Measurements from ENCODE around the gene ST3GAL3.

ST3GAL3 gene

GRCh38 chr1:43803105-43803504 lies 95.8 kb downstream of the ST3GAL3 start:
- Histone ChIP-seq H2BK5ac (ENCODE audit: low read length) (no peak overlapping the region), H3K23ac (ENCODE audit: low read depth, low read length, poor library complexity) (no peak overlapping the region), H3K4ac (ENCODE audit: low read length) (no peak overlapping the region), H3K18ac (ENCODE audit: low read length) (no peak overlapping the region), H3K9me3 (replicated peaks in 1 of 2; ENCODE audit: control insufficient read depth in 2 of 2, insufficient read depth in 1 of 2, low read depth in 1 of 2, low read length in 2 of 2) (peaks cover 0 to 8% of the 10 kb centered on the region in 2 donors), H3K79me1 (ENCODE audit: low read depth, low read length) (no peaks in the 10 kb centered on the region), H2AK5ac (ENCODE audit: low read depth, low read length) (no peak overlapping the region), H3K27ac (replicated peaks; ENCODE audit: low read length) (no peak overlapping the region), H3K9ac (ENCODE audit: low read depth, low read length, poor library complexity) (no peak overlapping the region), H2BK15ac (ENCODE audit: low read length) (no peak overlapping the region), H3K36me3 (replicated peaks in 1 of 2; ENCODE audit: control insufficient read depth in 2 of 2, insufficient read depth in 2 of 2, low read length in 2 of 2) (peaks cover 0 to 13% of the 10 kb centered on the region in 2 donors), H4K91ac (ENCODE audit: low read depth, low read length, poor library complexity) (no peak overlapping the region), H3K4me1 (ENCODE audit: control insufficient read depth in 2 of 2, insufficient read depth in 1 of 2, low read depth in 1 of 2, low read length in 2 of 2) (peaks cover 0 to 1% of the 10 kb centered on the region in 2 donors), H4K8ac (ENCODE audit: low read depth, low read length) (no peak overlapping the region), H2AFZ (ENCODE audit: low read length) (no peak overlapping the region), H3K4me2 (ENCODE audit: insufficient read depth, low read length, poor library complexity, severe bottlenecking) (no peak overlapping the region), H3K27me3 (ENCODE audit: control insufficient read depth in 3 of 3, insufficient read depth in 3 of 3, low read depth in 1 of 3, low read length in 3 of 3) (no peaks in the 10 kb centered on the region), H2BK120ac (ENCODE audit: low read depth, low read length) (no peak overlapping the region), H3K14ac (ENCODE audit: low read length) (no peak overlapping the region), H2BK12ac (ENCODE audit: low read length) (no peak overlapping the region), H3K4me3 (ENCODE audit: low read length in 2 of 2) (no peak overlapping the region)
- no peak for DNase-seq (ENCODE audit: low spot score)
- WGBS, 2 donors (ENCODE audit: extremely low coverage in 2 of 2, insufficient read length in 2 of 2, insufficient replicate concordance in 1 of 2): no CpG with 5 or more reads among the region's 9 CpGs

GRCh38 chr1:43803646-43804045 lies 96.3 kb downstream of the ST3GAL3 start:
- H3K4me1 ChIP-seq (ENCODE audit: control insufficient read depth in 2 of 2, insufficient read depth in 1 of 2, low read depth in 1 of 2, low read length in 2 of 2): peaks cover 0 to 1% of the 10 kb centered on the region in 2 donors
- H4K8ac ChIP-seq (ENCODE audit: low read depth, low read length): no peak overlapping the region
- no peaks in the 10 kb centered on the region for H3K27me3 ChIP-seq (ENCODE audit: control insufficient read depth in 3 of 3, insufficient read depth in 3 of 3, low read depth in 1 of 3, low read length in 3 of 3)
- no peak overlapping the region for H4K91ac ChIP-seq (ENCODE audit: low read depth, low read length, poor library complexity)
- H3K4me2 ChIP-seq (ENCODE audit: insufficient read depth, low read length, poor library complexity, severe bottlenecking): no peak overlapping the region
- H3K79me1 ChIP-seq (ENCODE audit: low read depth, low read length): no peaks in the 10 kb centered on the region
- H3K9ac ChIP-seq (ENCODE audit: low read depth, low read length, poor library complexity): no peak overlapping the region
- no peak overlapping the region for H3K27ac ChIP-seq (replicated peaks; ENCODE audit: low read length)
- H2AK5ac ChIP-seq (ENCODE audit: low read depth, low read length): no peak overlapping the region
- H2BK15ac ChIP-seq (ENCODE audit: low read length): no peak overlapping the region
- WGBS, 2 donors (ENCODE audit: extremely low coverage in 2 of 2, insufficient read length in 2 of 2, insufficient replicate concordance in 1 of 2): no CpG with 5 or more reads among the region's 4 CpGs
- DNase-seq (ENCODE audit: low spot score): no peak
- H2BK12ac ChIP-seq (ENCODE audit: low read length): no peak overlapping the region
- H3K4ac ChIP-seq (ENCODE audit: low read length): no peak overlapping the region
- peaks cover 3 to 14% of the 10 kb centered on the region in 2 donors for H3K9me3 ChIP-seq (replicated peaks in 1 of 2; ENCODE audit: control insufficient read depth in 2 of 2, insufficient read depth in 1 of 2, low read depth in 1 of 2, low read length in 2 of 2)
- H3K4me3 ChIP-seq (ENCODE audit: low read length in 2 of 2): no peak overlapping the region
- no peak overlapping the region for H3K18ac ChIP-seq (ENCODE audit: low read length)
- no peak overlapping the region for H2AFZ ChIP-seq (ENCODE audit: low read length)
- no peak overlapping the region for H2BK5ac ChIP-seq (ENCODE audit: low read length)
- H2BK120ac ChIP-seq (ENCODE audit: low read depth, low read length): no peak overlapping the region
- H3K23ac ChIP-seq (ENCODE audit: low read depth, low read length, poor library complexity): no peak overlapping the region
- H3K14ac ChIP-seq (ENCODE audit: low read length): no peak overlapping the region
- peaks cover 0 to 16% of the 10 kb centered on the region in 2 donors for H3K36me3 ChIP-seq (replicated peaks in 1 of 2; ENCODE audit: control insufficient read depth in 2 of 2, insufficient read depth in 2 of 2, low read length in 2 of 2)

- Histone ChIP-seq H3K27me3 (ENCODE audit: control insufficient read depth in 3 of 3, insufficient read depth in 3 of 3, low read depth in 1 of 3, low read length in 3 of 3) (no peaks in the 10 kb centered on the region), H3K36me3 (replicated peaks in 1 of 2; ENCODE audit: control insufficient read depth in 2 of 2, insufficient read depth in 2 of 2, low read length in 2 of 2) (peaks cover 0 to 16% of the 10 kb centered on the region in 2 donors), H3K79me1 (ENCODE audit: low read depth, low read length) (no peaks in the 10 kb centered on the region), H3K9me3 (replicated peaks in 1 of 2; ENCODE audit: control insufficient read depth in 2 of 2, insufficient read depth in 1 of 2, low read depth in 1 of 2, low read length in 2 of 2) (peaks cover 4 to 23% of the 10 kb centered on the region in 2 donors), H2BK15ac (ENCODE audit: low read length) (no peak overlapping the region), H3K27ac (replicated peaks; ENCODE audit: low read length) (no peak overlapping the region), H2BK12ac (ENCODE audit: low read length) (no peak overlapping the region), H3K18ac (ENCODE audit: low read length) (no peak overlapping the region), H3K4me2 (ENCODE audit: insufficient read depth, low read length, poor library complexity, severe bottlenecking) (no peak overlapping the region), H2AFZ (ENCODE audit: low read length) (no peak overlapping the region), H4K8ac (ENCODE audit: low read depth, low read length) (no peak overlapping the region), H2BK5ac (ENCODE audit: low read length) (no peak overlapping the region), H3K4ac (ENCODE audit: low read length) (no peak overlapping the region), H3K4me3 (ENCODE audit: low read length in 2 of 2) (no peak overlapping the region), H2AK5ac (ENCODE audit: low read depth, low read length) (no peak overlapping the region), H3K23ac (ENCODE audit: low read depth, low read length, poor library complexity) (no peak overlapping the region), H3K9ac (ENCODE audit: low read depth, low read length, poor library complexity) (no peak overlapping the region), H3K14ac (ENCODE audit: low read length) (no peak overlapping the region), H2BK120ac (ENCODE audit: low read depth, low read length) (no peak overlapping the region), H3K4me1 (ENCODE audit: control insufficient read depth in 2 of 2, insufficient read depth in 1 of 2, low read depth in 1 of 2, low read length in 2 of 2) (peaks cover 0 to 1% of the 10 kb centered on the region in 2 donors), H4K91ac (ENCODE audit: low read depth, low read length, poor library complexity) (no peak overlapping the region)
- DNase-seq (ENCODE audit: low spot score): no peak
- WGBS, 2 donors (ENCODE audit: extremely low coverage in 2 of 2, insufficient read length in 2 of 2, insufficient replicate concordance in 1 of 2): no CpG with 5 or more reads among the region's 4 CpGs
Measured at GRCh38 chr1:43804569-43804968, 97.2 kb downstream of the ST3GAL3 start.

GRCh38 chr1:43805340-43805739 lies 98.0 kb downstream of the ST3GAL3 start:
- Histone ChIP-seq H3K9ac (ENCODE audit: low read depth, low read length, poor library complexity) (no peak overlapping the region), H3K36me3 (replicated peaks in 1 of 2; ENCODE audit: control insufficient read depth in 2 of 2, insufficient read depth in 2 of 2, low read length in 2 of 2) (peaks cover 0 to 16% of the 10 kb centered on the region in 2 donors), H2BK5ac (ENCODE audit: low read length) (no peak overlapping the region), H3K23ac (ENCODE audit: low read depth, low read length, poor library complexity) (no peak overlapping the region), H2AK5ac (ENCODE audit: low read depth, low read length) (no peak overlapping the region), H2AFZ (ENCODE audit: low read length) (no peak overlapping the region), H3K4me2 (ENCODE audit: insufficient read depth, low read length, poor library complexity, severe bottlenecking) (no peak overlapping the region), H3K79me1 (ENCODE audit: low read depth, low read length) (no peaks in the 10 kb centered on the region), H3K9me3 (replicated peaks in 1 of 2; ENCODE audit: control insufficient read depth in 2 of 2, insufficient read depth in 1 of 2, low read depth in 1 of 2, low read length in 2 of 2) (peaks cover 4 to 27% of the 10 kb centered on the region in 2 donors), H2BK12ac (ENCODE audit: low read length) (no peak overlapping the region), H4K91ac (ENCODE audit: low read depth, low read length, poor library complexity) (no peak overlapping the region), H3K27ac (replicated peaks; ENCODE audit: low read length) (no peak overlapping the region), H3K4ac (ENCODE audit: low read length) (no peak overlapping the region), H3K27me3 (ENCODE audit: control insufficient read depth in 3 of 3, insufficient read depth in 3 of 3, low read depth in 1 of 3, low read length in 3 of 3) (no peaks in the 10 kb centered on the region), H3K14ac (ENCODE audit: low read length) (no peak overlapping the region), H3K4me3 (ENCODE audit: low read length in 2 of 2) (no peak overlapping the region), H3K18ac (ENCODE audit: low read length) (no peak overlapping the region), H2BK120ac (ENCODE audit: low read depth, low read length) (no peak overlapping the region), H4K8ac (ENCODE audit: low read depth, low read length) (no peak overlapping the region), H3K4me1 (ENCODE audit: control insufficient read depth in 2 of 2, insufficient read depth in 1 of 2, low read depth in 1 of 2, low read length in 2 of 2) (peaks cover 0 to 1% of the 10 kb centered on the region in 2 donors), H2BK15ac (ENCODE audit: low read length) (no peak overlapping the region)
- whole genome bisulfite sequencing, 2 donors (ENCODE audit: extremely low coverage in 2 of 2, insufficient read length in 2 of 2, insufficient replicate concordance in 1 of 2): no CpG with 5 or more reads among the region's 5 CpGs
- no peak for DNase-seq (ENCODE audit: low spot score)
